Stomach (tissue), 4 donors: ENCODE results near the gene GPAT2.

ENCODE experiments used
- POLR2A ChIP-seq, 4 donors: fragments of 450-650 bp; IDR thresholded peaks; one replicate each; pipeline ENCODE4 v1.6.1; 2016; ENCODE audit warnings: antibody characterized with exemption in 4 of 4, control low read depth in 2 of 4, mild to moderate bottlenecking in 1 of 4, moderate library complexity in 1 of 4
- TF ChIP-seq, protein P1 (sequence below), 7 experiments: fragments of 450-650 bp in 4 of 7; fragments of 200-600 bp in 3 of 7; sonication (generic) in 3 of 7; IDR thresholded peaks; one replicate each; pipeline ENCODE4 v1.5.1; 2016 to 2019; ENCODE audit warnings: antibody characterized with exemption in 7 of 7, control low read depth in 2 of 7, mild to moderate bottlenecking in 1 of 7

DNA sequence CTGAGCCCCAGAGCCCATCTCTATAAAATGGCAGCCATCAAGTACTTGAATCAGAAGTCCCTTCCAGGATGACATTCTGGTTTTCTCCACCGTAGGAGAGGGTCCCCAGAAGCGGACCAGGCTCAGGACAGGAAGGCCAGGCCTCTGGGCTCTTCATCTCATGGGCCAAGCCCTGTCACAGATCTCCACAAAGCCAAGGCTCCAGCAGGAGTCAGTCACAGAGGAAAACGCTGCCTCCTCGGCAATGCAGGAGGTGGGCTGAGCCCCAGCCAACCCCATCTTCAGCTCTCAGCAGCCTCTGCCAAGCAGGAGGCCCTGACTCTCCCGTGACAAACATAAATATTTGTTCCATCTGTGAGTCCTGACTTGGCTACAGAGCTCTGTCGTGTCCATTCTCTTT is 39.4 kb upstream of the GPAT2 start:
- TF ChIP-seq, protein P1, sequence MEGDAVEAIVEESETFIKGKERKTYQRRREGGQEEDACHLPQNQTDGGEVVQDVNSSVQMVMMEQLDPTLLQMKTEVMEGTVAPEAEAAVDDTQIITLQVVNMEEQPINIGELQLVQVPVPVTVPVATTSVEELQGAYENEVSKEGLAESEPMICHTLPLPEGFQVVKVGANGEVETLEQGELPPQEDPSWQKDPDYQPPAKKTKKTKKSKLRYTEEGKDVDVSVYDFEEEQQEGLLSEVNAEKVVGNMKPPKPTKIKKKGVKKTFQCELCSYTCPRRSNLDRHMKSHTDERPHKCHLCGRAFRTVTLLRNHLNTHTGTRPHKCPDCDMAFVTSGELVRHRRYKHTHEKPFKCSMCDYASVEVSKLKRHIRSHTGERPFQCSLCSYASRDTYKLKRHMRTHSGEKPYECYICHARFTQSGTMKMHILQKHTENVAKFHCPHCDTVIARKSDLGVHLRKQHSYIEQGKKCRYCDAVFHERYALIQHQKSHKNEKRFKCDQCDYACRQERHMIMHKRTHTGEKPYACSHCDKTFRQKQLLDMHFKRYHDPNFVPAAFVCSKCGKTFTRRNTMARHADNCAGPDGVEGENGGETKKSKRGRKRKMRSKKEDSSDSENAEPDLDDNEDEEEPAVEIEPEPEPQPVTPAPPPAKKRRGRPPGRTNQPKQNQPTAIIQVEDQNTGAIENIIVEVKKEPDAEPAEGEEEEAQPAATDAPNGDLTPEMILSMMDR (IDR thresholded peaks at IDR 0.05), result no peak
- no peak for TF ChIP-seq POLR2A (IDR thresholded peaks at IDR 0.05)
